ENCODE data around the gene NACC1. TPM values are rescaled to one million over a fixed set of nuclear protein-coding genes. Genes with fewer than 3 reads are reported as not detected.
"Not testable (repeated sequence)": the region's sequence is repeated elsewhere in the genome, so short reads cannot be mapped to it uniquely, and the experiment has no call there.

The NACC1 gene
- total RNA-seq, 1 experiment from 2014 or later = 80.9 TPM

DNA sequence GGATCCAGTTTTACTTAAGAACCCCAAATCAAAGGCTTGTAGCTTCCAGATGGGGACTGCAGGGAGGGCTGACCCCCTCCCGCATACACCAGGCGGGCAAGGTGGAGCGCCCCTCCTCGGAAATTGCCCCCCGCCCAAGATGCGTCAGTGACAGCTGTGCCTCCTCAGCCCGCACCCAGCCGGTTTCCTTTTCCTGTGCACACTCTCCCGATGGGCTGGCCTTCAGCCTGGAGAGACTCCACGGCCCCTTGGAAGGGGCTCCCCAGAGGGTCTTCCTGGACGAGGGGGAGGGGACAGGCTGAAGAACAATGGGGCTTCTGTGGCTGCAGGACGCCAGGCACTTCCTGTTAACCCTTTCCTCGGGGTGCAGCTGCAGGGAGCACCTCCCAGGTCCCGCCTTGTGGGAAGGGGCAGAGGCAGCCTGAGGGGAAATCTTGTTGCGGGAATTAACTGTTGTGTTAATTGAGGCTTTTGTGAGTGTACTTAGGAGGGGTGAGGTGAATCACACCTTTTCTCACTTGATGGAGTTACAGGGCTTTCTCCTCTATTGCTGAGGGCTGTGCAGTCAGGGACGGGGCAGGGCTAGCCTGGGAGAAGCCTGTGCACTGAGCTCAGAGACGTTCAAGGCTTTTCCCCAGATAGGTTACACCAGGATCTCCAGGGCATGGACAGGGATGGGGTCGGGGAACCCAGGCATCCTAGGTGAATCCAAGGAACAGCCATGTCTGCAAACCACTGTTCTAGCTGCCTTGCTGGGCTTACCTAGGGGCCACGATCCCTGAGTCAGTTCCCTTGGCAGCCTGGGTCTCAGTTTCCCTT is 46.5 kb downstream of the NACC1 start:
- DNase-seq = peak; percentile 83
- Mint-ChIP-seq H3K27ac (ENCODE audit: unreplicated experiment) (peak overlapping the region; percentile 98), H3K27me3 (ENCODE audit: unreplicated experiment) (no peaks in the 10 kb centered on the region), H3K9me3 (ENCODE audit: low read depth, unreplicated experiment) (no peaks in the 10 kb centered on the region), H3K4me3 (ENCODE audit: low read depth, unreplicated experiment) (peak overlapping the region; percentile 61), H3K36me3 (ENCODE audit: insufficient read depth, unreplicated experiment) (peaks cover 46% of the 10 kb centered on the region), H3K4me1 (ENCODE audit: low read depth, unreplicated experiment) (peaks cover 25% of the 10 kb centered on the region)
- TF ChIP-seq, protein P1, sequence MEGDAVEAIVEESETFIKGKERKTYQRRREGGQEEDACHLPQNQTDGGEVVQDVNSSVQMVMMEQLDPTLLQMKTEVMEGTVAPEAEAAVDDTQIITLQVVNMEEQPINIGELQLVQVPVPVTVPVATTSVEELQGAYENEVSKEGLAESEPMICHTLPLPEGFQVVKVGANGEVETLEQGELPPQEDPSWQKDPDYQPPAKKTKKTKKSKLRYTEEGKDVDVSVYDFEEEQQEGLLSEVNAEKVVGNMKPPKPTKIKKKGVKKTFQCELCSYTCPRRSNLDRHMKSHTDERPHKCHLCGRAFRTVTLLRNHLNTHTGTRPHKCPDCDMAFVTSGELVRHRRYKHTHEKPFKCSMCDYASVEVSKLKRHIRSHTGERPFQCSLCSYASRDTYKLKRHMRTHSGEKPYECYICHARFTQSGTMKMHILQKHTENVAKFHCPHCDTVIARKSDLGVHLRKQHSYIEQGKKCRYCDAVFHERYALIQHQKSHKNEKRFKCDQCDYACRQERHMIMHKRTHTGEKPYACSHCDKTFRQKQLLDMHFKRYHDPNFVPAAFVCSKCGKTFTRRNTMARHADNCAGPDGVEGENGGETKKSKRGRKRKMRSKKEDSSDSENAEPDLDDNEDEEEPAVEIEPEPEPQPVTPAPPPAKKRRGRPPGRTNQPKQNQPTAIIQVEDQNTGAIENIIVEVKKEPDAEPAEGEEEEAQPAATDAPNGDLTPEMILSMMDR (IDR thresholded peaks at IDR 0.05; ENCODE audit: unreplicated experiment) = no peak
- intact Hi-C loops (cut with micrococcal nuclease; ENCODE audit: unreplicated experiment) = loop anchor here (5.0 kb wide), 1 partner anchor 98 kb away; no protein-coding TSS in a partner anchor
- BruUV-seq (replicated peaks) = no TSS peak
- CTCF ChIA-PET = interaction anchor here (0.6 to 2.4 kb wide), 4 partner anchors 14 to 107 kb away, joined by 3 to 8 read pairs (median 4); partner anchors contain the start of genes IER2 and STX10

DNA sequence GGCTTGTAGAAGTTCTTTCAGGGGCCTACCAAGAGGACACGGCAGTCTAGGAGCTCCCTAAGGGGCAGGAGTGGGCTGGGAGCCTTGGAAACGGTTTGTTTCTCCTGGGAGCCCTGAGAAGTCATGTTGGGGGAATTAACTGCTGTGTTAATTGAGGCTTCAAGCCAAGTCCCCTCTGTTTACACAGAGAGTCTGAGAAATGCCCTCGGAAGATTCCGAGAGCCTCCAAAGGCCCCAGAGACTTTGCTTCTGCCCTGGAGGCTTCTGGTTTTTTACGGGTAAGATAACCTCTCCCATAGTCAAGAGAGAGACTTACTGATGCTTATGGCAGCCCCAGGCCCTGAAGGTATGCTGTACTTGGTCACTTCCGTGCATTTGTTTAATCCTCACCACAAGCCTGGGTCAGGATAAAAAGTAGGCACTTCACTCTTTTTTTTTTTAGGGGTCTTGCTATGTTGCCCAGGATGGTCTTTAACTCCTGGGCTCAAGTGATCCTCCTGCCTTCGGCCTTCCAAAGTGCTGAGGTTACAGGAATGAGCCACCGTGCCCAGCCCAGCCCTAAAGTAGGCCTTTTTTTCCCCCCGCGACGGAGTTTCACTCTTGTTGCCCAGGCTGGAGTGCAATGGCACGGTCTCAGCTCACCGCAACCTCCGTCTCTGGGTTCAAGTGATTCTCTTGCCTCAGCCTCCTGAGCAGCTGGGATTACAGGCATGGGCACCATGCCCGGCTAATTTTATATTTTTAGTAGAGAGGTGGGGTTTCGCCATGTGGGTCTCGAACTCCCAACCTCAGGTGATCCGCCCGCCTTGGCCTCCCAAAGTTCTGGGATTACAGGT is 47.3 kb downstream of the NACC1 start:
- no peaks in the 10 kb centered on the region for H3K9me3 Mint-ChIP-seq (ENCODE audit: low read depth, unreplicated experiment)
- peak overlapping the region; percentile 61 for H3K4me3 Mint-ChIP-seq (ENCODE audit: low read depth, unreplicated experiment)
- H3K4me1 Mint-ChIP-seq (ENCODE audit: low read depth, unreplicated experiment) = peaks cover 34% of the 10 kb centered on the region
- H3K27ac Mint-ChIP-seq (ENCODE audit: unreplicated experiment) = peak overlapping the region; percentile 98
- no peaks in the 10 kb centered on the region for H3K27me3 Mint-ChIP-seq (ENCODE audit: unreplicated experiment)
- peaks cover 54% of the 10 kb centered on the region for H3K36me3 Mint-ChIP-seq (ENCODE audit: insufficient read depth, unreplicated experiment)
- CTCF ChIA-PET = interaction anchor here (0.6 to 0.7 kb wide), 3 partner anchors 16 to 1580 kb away, joined by 3 read pairs; no protein-coding TSS in a partner anchor
- DNase-seq = no peak
- TF ChIP-seq, protein P1 (IDR thresholded peaks at IDR 0.05; ENCODE audit: unreplicated experiment) = no peak
- TSS peak; percentile 9 for BruUV-seq (replicated peaks)
- intact Hi-C loops (cut with micrococcal nuclease; ENCODE audit: unreplicated experiment) = no loop called here

DNA sequence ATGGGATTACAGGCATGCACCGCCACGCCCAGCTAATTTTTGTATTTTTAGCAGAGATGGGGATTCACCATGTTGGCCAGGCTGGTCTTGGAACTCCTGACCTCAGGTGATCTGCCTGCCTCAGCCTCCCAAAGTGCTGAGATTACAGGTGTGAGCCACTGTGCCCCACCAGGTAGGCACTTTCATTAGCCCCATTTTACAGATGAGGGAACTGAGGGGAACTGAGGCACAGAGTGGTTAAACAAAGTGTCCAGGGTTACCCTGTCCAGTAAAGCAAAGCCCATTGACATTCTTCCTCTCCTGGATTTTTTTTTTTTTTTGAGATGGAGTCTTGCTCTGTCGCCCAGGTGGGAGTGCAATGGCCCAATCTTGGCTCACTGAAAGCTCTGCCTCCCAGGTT is 48.1 kb downstream of the NACC1 start:
- CTCF ChIA-PET = interaction anchor here (0.7 kb wide), 1 partner anchor 1581 kb away, joined by 3 read pairs; no protein-coding TSS in a partner anchor
- H3K4me3 Mint-ChIP-seq (ENCODE audit: low read depth, unreplicated experiment); H3K9me3 Mint-ChIP-seq (ENCODE audit: low read depth, unreplicated experiment); DNase-seq; H3K27me3 Mint-ChIP-seq (ENCODE audit: unreplicated experiment); intact Hi-C loops (cut with micrococcal nuclease; ENCODE audit: unreplicated experiment); BruUV-seq (replicated peaks): not testable (repeated sequence)
- peak overlapping the region; percentile 98 for H3K27ac Mint-ChIP-seq (ENCODE audit: unreplicated experiment)
- H3K4me1 Mint-ChIP-seq (ENCODE audit: low read depth, unreplicated experiment) = peaks cover 40% of the 10 kb centered on the region
- peaks cover 55% of the 10 kb centered on the region for H3K36me3 Mint-ChIP-seq (ENCODE audit: insufficient read depth, unreplicated experiment)

GRCh38 chr19:13169769-13170168 is 51.7 kb downstream of the NACC1 start:
- TF ChIP-seq, protein P1 (IDR thresholded peaks at IDR 0.05; ENCODE audit: unreplicated experiment) = no peak
- DNase-seq = peak; percentile 79
- peaks cover 50% of the 10 kb centered on the region for H3K4me1 Mint-ChIP-seq (ENCODE audit: low read depth, unreplicated experiment)
- BruUV-seq (replicated peaks) = no TSS peak
- CTCF ChIA-PET = interaction anchor here (0.6 to 0.9 kb wide), 5 partner anchors 11 to 79 kb away, joined by 3 to 4 read pairs (median 3); partner anchors contain the start of genes IER2 and STX10
- H3K27me3 Mint-ChIP-seq (ENCODE audit: unreplicated experiment) = no peaks in the 10 kb centered on the region
- no peak overlapping the region for H3K4me3 Mint-ChIP-seq (ENCODE audit: low read depth, unreplicated experiment)
- intact Hi-C loops (cut with micrococcal nuclease; ENCODE audit: unreplicated experiment) = no loop called here
- H3K36me3 Mint-ChIP-seq (ENCODE audit: insufficient read depth, unreplicated experiment) = peaks cover 39% of the 10 kb centered on the region
- H3K9me3 Mint-ChIP-seq (ENCODE audit: low read depth, unreplicated experiment) = no peaks in the 10 kb centered on the region
- H3K27ac Mint-ChIP-seq (ENCODE audit: unreplicated experiment) = peak overlapping the region; percentile 93

Measured in Calu3 (cell line).